ENCODE data around the gene TMEM8B.
"Not testable (repeated sequence)": the region's sequence is repeated elsewhere in the genome, so short reads cannot be mapped to it uniquely, and the experiment has no call there.

The TMEM8B gene

GRCh38 chr9:35867538-35867937 lies 38.5 kb downstream of the TMEM8B start:
- no peak for DNase-seq

GRCh38 chr9:35868933-35869332 lies 39.9 kb downstream of the TMEM8B start:
- no peak for DNase-seq

GRCh38 chr9:35869621-35870216 lies 40.7 kb downstream of the TMEM8B start:
- no peak for DNase-seq

- DNase-seq, result no peak
These were observed 41.4 kb downstream of the TMEM8B start, which contains the start of gene OR13J1 for GRCh38 chr9:35870351-35870923. Gene OR13J1 (minus strand): TSS chr9:35870401. CDS start chr9:35870401, 0 bp downstream.

- no peak for DNase-seq
These were observed 42.5 kb downstream of the TMEM8B start for GRCh38 chr9:35871545-35871944.

- no peak for DNase-seq
These were observed 43.5 kb downstream of the TMEM8B start for GRCh38 chr9:35872505-35872904.

GRCh38 chr9:35882263-35882848 lies 53.3 kb downstream of the TMEM8B start:
- DNase-seq, result peak; percentile 49 to 79

- DNase-seq, result no peak
These were observed 54.0 kb downstream of the TMEM8B start for GRCh38 chr9:35882996-35883395.

GRCh38 chr9:35884908-35885307 lies 55.9 kb downstream of the TMEM8B start:
- DNase-seq, result not testable (repeated sequence)

- DNase-seq, result no peak
These were observed 62.6 kb downstream of the TMEM8B start for GRCh38 chr9:35891646-35892045.

GRCh38 chr9:35892051-35892450 lies 63.0 kb downstream of the TMEM8B start:
- no peak for DNase-seq

GRCh38 chr9:35896570-35896969 lies 67.5 kb downstream of the TMEM8B start:
- DNase-seq, result peak in 1 of 2 experiments; percentile 1

GRCh38 chr9:35897376-35898099 lies 68.5 kb downstream of the TMEM8B start:
- DNase-seq, result not testable (repeated sequence)

- DNase-seq, result no peak
These were observed 69.3 kb downstream of the TMEM8B start for GRCh38 chr9:35898337-35898736.

GRCh38 chr9:35899021-35899420 lies 70.0 kb downstream of the TMEM8B start:
- no peak for DNase-seq

- peak; percentile 34 to 50 for DNase-seq
These were observed 74.0 kb downstream of the TMEM8B start for GRCh38 chr9:35903049-35903448.

GRCh38 chr9:35904338-35904737 lies 75.3 kb downstream of the TMEM8B start:
- DNase-seq, result peak in 1 of 2 experiments; percentile 45

GRCh38 chr9:35905051-35905781 lies 76.2 kb downstream of the TMEM8B start:
- no peak for DNase-seq

- peak in 1 of 2 experiments; percentile 6 for DNase-seq
These were observed 77.1 kb downstream of the TMEM8B start, which contains the start of gene HRCT1 for GRCh38 chr9:35905912-35906679. Gene HRCT1 (plus strand): TSS chr9:35906202. CDS start chr9:35906288, 86 bp downstream.

- peak; percentile 33 to 68 for DNase-seq
These were observed 78.1 kb downstream of the TMEM8B start for GRCh38 chr9:35906923-35907699.
